Endothelial cell of umbilical vein (primary cell): ENCODE measurements around the gene SSR4. TPM values are rescaled to one million over a fixed set of nuclear protein-coding genes. Genes with fewer than 3 reads are reported as not detected.

Experiments
- BruUV-seq: library from RNA; stranded (reverse); fragments of 400-500 nt; replicated peaks from 2 replicates; lab custom pipeline; 2021; lab: Mats Ljungman, UMichigan
- CTCF ChIA-PET: fragments of 300-600, 350-600 bp; sonication (Branson Sonifier 250); formaldehyde crosslinking; loops from one replicate; lab custom pipeline; 2021; ENCODE audit warnings: antibody characterized with exemption, inconsistent platforms; lab: Charles Lee
- POLR2A ChIA-PET: fragments of 300-600, 350-600 bp; sonication (Branson Sonifier 250); formaldehyde crosslinking; loops from one replicate; lab custom pipeline; 2021; ENCODE audit warnings: antibody characterized with exemption, inconsistent platforms; lab: Charles Lee
- DNase-seq: peaks from one replicate; pipeline ENCODE4 v3.0.0-alpha.2; 2011; ENCODE audit warnings: low read depth, low spot score
- FAIRE-seq: peaks from 2 replicates; lab custom pipeline; 2011; peaks lifted over from hg19 to GRCh38; lab: Jason Lieb, UNC
- H2AFZ ChIP-seq: 2 replicates; pipeline ENCODE4 v1.6.0; 2012; ENCODE audit warnings: low read depth, low read length, control low read depth, inconsistent platforms
- H3K27ac ChIP-seq: 2 replicates; pipeline ENCODE4 v1.5.1; 2011; ENCODE audit warnings: low read depth, mild to moderate bottlenecking, control low read depth, low read length, moderate library complexity; ENCODE audit not compliant: insufficient read depth
- H3K27me3 ChIP-seq, 2 experiments: 2 replicates each; pipeline versions ENCODE4 v1.6.0 to v1.6.1; 2011; ENCODE audit warnings: low read length in 2 of 2, mixed read lengths in 1 of 2; ENCODE audit not compliant: control insufficient read depth in 2 of 2, insufficient read depth in 2 of 2
- H3K36me3 ChIP-seq, 2 experiments: 2 replicates in 1 of 2; 3 replicates in 1 of 2; pipeline ENCODE4 v1.5.1; 2011; ENCODE audit warnings: low read length in 2 of 2, mild to moderate bottlenecking in 1 of 2, moderate library complexity in 1 of 2; ENCODE audit not compliant: control insufficient read depth in 2 of 2, insufficient read depth in 2 of 2; ENCODE audit errors: extremely low read depth in 1 of 2
- H3K4me1 ChIP-seq: 3 replicates; pipeline ENCODE4 v1.5.1; 2011; ENCODE audit warnings: mild to moderate bottlenecking, low read length; ENCODE audit not compliant: control insufficient read depth, insufficient read depth; ENCODE audit errors: extremely low read depth
- H3K4me2 ChIP-seq: 2 replicates; pipeline ENCODE4 v1.6.1; 2011; ENCODE audit warnings: low read length, control low read depth, mixed read lengths; ENCODE audit not compliant: insufficient read depth
- H3K4me3 ChIP-seq, 3 experiments: fragments of 200-600 bp in 1 of 3; sonication (generic), shearing (Covaris generic) in 1 of 3; replicated peaks in 1 of 3; 2 replicates each; pipeline ENCODE4 v1.5.1; 2011 to 2016; ENCODE audit warnings: control low read depth in 3 of 3, low read length in 3 of 3, mild to moderate bottlenecking in 2 of 3, inconsistent platforms in 1 of 3, low read depth in 1 of 3, moderate library complexity in 1 of 3; ENCODE audit not compliant: insufficient read depth in 1 of 3
- H3K79me2 ChIP-seq: 2 replicates; pipeline ENCODE4 v1.6.0; 2012; ENCODE audit warnings: low read length, inconsistent platforms; ENCODE audit not compliant: control insufficient read depth, insufficient read depth
- H3K9ac ChIP-seq: replicated peaks from 2 replicates; pipeline ENCODE3; 2011; ENCODE audit warnings: low read length, control low read depth; ENCODE audit not compliant: insufficient read depth; ENCODE audit errors: extremely low read depth
- H3K9me1 ChIP-seq: replicated peaks from 3 replicates; pipeline ENCODE4 v1.6.0; 2011; ENCODE audit warnings: mild to moderate bottlenecking, low read length; ENCODE audit not compliant: control insufficient read depth, insufficient read depth; ENCODE audit errors: extremely low read depth
- H3K9me3 ChIP-seq: replicated peaks from 2 replicates; pipeline ENCODE4 v1.5.1; 2012; ENCODE audit warnings: low read length, inconsistent platforms; ENCODE audit not compliant: control insufficient read depth, insufficient read depth
- H4K20me1 ChIP-seq: replicated peaks from 2 replicates; pipeline ENCODE3; 2011; ENCODE audit warnings: mild to moderate bottlenecking, low read length; ENCODE audit not compliant: control insufficient read depth, insufficient read depth; ENCODE audit errors: extremely low read depth
- CTCF ChIP-seq, 2 donors: IDR thresholded peaks; 1 replicate in 1 of 2; 2 replicates in 1 of 2; pipeline ENCODE4 v1.5.1; 2011; ENCODE audit warnings: low read length in 2 of 2, mild to moderate bottlenecking in 2 of 2, moderate library complexity in 2 of 2, control low read depth in 1 of 2, inconsistent platforms in 1 of 2, low read depth in 1 of 2; ENCODE audit not compliant: insufficient read depth in 1 of 2; ENCODE audit errors: extremely low read depth in 1 of 2
- EZH2 ChIP-seq: IDR thresholded peaks from 2 replicates; pipeline ENCODE4 v1.6.1; 2012; ENCODE audit warnings: borderline replicate concordance, low read depth, mild to moderate bottlenecking, moderate library complexity, low read length, inconsistent platforms; ENCODE audit not compliant: severe bottlenecking
- FOS ChIP-seq: IDR thresholded peaks from 2 replicates; pipeline ENCODE4 v1.6.1; 2011; ENCODE audit warnings: mild to moderate bottlenecking, low read length, moderate library complexity, borderline replicate concordance; ENCODE audit not compliant: insufficient read depth
- GATA2 ChIP-seq: IDR thresholded peaks from 2 replicates; pipeline ENCODE4 v1.7.0; 2011; ENCODE audit warnings: low read depth, mild to moderate bottlenecking, moderate library complexity, mixed read lengths, low read length; ENCODE audit not compliant: insufficient read length, insufficient read depth
- JUN ChIP-seq: IDR thresholded peaks from 2 replicates; pipeline ENCODE4 v1.6.1; 2011; ENCODE audit warnings: borderline replicate concordance, low read depth; ENCODE audit not compliant: insufficient read length, insufficient read depth
- MYC ChIP-seq: IDR thresholded peaks from one replicate; pipeline ENCODE4 v1.6.1; 2011; ENCODE audit warnings: mild to moderate bottlenecking, low read depth, low read length
- POLR2A ChIP-seq: IDR thresholded peaks from 2 replicates; pipeline ENCODE4 v1.6.1; 2012; ENCODE audit warnings: low read depth, mild to moderate bottlenecking, control low read depth, low read length
- POLR2AphosphoS5 ChIP-seq: IDR thresholded peaks from 2 replicates; pipeline ENCODE4 v1.6.1; 2012; ENCODE audit warnings: low read depth, mild to moderate bottlenecking, control low read depth, low read length, moderate library complexity; ENCODE audit not compliant: insufficient read depth
- dilution Hi-C: fragments of 300-500 bp; cut with MboI; formaldehyde crosslinking; loops from one replicate; pipeline ENCODE4 v1.15.0; 2019; ENCODE audit warnings: low sequenced_read_pairs; ENCODE audit not compliant: extremely low pct_ligation_motif_present
- intact Hi-C: fragments of 100-400 bp; cut with micrococcal nuclease; formaldehyde crosslinking; loops from one replicate; pipeline ENCODE4 v1.10.0; 2022
- polyA plus RNA-seq, 4 experiments: library from polyadenylated mRNA; depleted of rRNA in 3 of 4; stranded (reverse) in 3 of 4; unstranded in 1 of 4; fragments of >200 nt; gene quantifications; 2 replicates each; pipeline versions ENCODE4 v1.2.1 to v1.2.3, GENCODE V29; 2011 to 2012; ENCODE audit warnings: missing spikeins in 1 of 4
- total RNA-seq: library from RNA; stranded (reverse); gene quantifications from 2 replicates; pipeline ENCODE4 v1.2.3, GENCODE V29; 2021
- TF ChIP-seq, protein P1 (sequence below): IDR thresholded peaks from 2 replicates; pipeline ENCODE4 v1.6.1; 2011; ENCODE audit not compliant: insufficient read depth, insufficient read length

SSR4 gene
- total and polyA plus RNA-seq, 2 donors (not counting 3 experiments of a cell fraction or from before 2014, with no cell fraction given) = 235 to 732 TPM

- Histone ChIP-seq H3K4me2 (no peak overlapping the region), H3K4me1 (no peaks in the 10 kb centered on the region), H2AFZ (no peak overlapping the region), H3K9me1 (no peaks in the 10 kb centered on the region), H3K27ac (no peak overlapping the region), H3K36me3 (peaks cover 0 to 16% of the 10 kb centered on the region in 2 experiments), H3K9ac (no peak overlapping the region), H3K79me2 (peaks cover 5% of the 10 kb centered on the region), H4K20me1 (no peaks in the 10 kb centered on the region), H3K4me3 (no peak overlapping the region), H3K27me3 (no peaks in the 10 kb centered on the region), H3K9me3 (no peaks in the 10 kb centered on the region)
- FAIRE-seq (no peak), DNase-seq (no peak)
- intact Hi-C loops = no loop called here
- ChIA-PET POLR2A (no interaction called here), CTCF (no interaction called here)
- dilution Hi-C loops = no loop called here
- no TSS peak for BruUV-seq
- no peak for TF ChIP-seq POLR2AphosphoS5
- no peak for TF ChIP-seq MYC
- no peak for TF ChIP-seq JUN
- no peak for TF ChIP-seq CTCF (IDR thresholded peaks at IDR 0.05; ENCODE audit: extremely low read depth in 1 of 2, insufficient read depth in 1 of 2, low read depth in 1 of 2, low read length in 2 of 2)
- TF ChIP-seq POLR2A = no peak
- TF ChIP-seq FOS = no peak
- no peak for TF ChIP-seq GATA2
- TF ChIP-seq EZH2 = no peak
- TF ChIP-seq, protein P1, sequence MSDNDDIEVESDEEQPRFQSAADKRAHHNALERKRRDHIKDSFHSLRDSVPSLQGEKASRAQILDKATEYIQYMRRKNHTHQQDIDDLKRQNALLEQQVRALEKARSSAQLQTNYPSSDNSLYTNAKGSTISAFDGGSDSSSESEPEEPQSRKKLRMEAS = no peak
Measured at GRCh38 chrX:153801669-153802068, 7.2 kb downstream of the SSR4 start.
